HG03045 (cell line): Measurements from ENCODE around the gene TPD52L2.
"Not testable (repeated sequence)": the region's sequence is repeated elsewhere in the genome, so short reads cannot be mapped to it uniquely, and the experiment has no call there.

Experiments
- ATAC-seq: cut with Tn5 transposase; IDR thresholded peaks from one replicate; pipeline ENCODE4 v1.9.1; 2021; ENCODE audit warnings: mild to moderate bottlenecking, moderate library complexity; ENCODE audit not compliant: unreplicated experiment

Gene TPD52L2

GRCh38 chr20:63878899-63879663 lies 14.0 kb downstream of the TPD52L2 start:
- no peak for ATAC-seq

DNA sequence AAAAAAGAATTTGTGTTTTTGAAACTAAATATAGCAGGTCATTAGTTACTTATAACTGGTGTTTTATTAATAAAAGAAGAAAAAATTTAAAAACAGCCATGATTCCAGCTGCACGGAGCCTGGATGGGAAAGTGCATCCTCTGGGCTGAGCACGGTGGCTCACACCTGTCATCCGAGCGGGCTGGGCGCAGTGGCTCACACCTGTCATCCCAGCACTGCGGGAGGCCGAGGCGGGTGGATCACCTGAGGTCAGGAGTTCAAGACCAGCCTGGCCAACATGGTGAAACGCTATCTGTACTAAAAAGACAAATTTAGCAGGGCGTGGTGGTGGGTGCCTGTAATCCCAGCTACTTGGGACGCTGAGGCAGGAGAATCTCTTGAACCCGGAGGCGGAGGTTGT lies 15.8 kb downstream of the TPD52L2 start:
- not testable (repeated sequence) for ATAC-seq

- ATAC-seq = no peak
Observed at GRCh38 chr20:63881451-63882226, 16.6 kb downstream of the TPD52L2 start.

DNA sequence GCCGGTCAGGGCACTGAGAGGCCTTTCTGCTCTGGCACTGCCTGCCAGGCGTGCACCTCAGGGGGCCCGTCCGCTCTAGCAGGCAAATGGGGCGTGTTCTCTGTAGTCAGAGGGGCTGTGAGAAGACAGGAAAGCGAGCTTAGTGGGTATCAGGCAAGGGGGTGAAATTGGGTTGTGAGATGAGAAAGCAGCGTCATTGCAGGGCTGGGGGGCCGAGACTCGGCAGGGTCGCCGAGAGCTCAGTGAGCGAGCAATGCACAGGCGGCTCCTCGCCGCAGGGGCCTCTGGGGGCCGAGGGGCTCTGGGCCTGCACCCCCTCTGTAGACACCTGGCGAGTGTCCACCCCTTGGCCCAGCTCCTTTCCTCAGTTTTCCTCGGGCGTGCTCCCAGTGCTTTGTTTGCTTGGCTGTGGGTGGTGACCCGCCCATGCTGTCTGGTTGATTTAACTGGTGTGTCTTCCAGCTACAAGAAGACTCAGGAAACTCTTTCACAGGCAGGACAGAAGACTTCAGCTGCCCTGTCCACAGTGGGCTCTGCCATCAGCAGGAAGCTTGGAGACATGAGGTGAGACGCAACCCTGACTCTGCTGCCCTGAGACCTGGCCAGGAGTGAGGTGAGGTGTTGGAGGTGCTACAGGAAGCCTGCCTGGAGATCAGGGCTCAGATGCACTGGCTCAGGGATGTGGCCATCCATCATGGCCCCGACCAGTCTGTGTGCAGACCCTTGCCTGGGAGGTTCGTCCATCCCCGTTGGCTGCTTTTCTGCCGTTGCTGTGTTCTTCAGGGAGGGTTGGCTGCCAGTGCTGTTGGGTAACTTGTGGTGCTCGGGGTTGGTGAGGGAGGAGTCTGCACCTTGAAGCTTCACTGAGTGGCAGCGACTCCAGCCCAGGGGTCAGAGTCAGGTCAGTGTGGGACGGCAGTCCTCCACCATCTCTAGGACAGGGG lies 17.5 kb downstream of the TPD52L2 start:
- no peak for ATAC-seq

DNA sequence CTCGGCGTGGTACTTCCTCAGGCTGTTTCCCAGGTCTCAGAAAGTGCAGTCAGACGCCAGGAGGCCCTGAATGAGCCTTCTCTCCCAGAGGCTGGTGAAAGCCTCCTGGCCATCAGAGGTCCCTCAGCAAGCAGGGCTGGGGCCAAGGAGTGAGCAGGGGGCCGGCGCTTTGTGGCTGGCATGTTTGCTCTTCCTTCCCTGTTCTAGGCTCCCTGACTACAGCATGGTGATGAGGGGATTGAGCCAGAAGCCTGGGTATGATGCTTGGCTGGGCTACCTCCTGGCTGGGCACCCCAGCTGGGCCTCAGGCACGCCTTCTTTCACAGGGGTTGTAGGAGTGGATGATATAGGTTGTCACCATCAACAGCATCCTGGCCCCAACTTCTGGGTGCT lies 18.1 kb downstream of the TPD52L2 start:
- ATAC-seq = no peak

- no peak for ATAC-seq
Observed at GRCh38 chr20:63884506-63885263, 19.6 kb downstream of the TPD52L2 start.

GRCh38 chr20:63885264-63886053 lies 20.4 kb downstream of the TPD52L2 start:
- no peak for ATAC-seq

- no peak for ATAC-seq
Observed at GRCh38 chr20:63886054-63886419, 21.0 kb downstream of the TPD52L2 start.

DNA sequence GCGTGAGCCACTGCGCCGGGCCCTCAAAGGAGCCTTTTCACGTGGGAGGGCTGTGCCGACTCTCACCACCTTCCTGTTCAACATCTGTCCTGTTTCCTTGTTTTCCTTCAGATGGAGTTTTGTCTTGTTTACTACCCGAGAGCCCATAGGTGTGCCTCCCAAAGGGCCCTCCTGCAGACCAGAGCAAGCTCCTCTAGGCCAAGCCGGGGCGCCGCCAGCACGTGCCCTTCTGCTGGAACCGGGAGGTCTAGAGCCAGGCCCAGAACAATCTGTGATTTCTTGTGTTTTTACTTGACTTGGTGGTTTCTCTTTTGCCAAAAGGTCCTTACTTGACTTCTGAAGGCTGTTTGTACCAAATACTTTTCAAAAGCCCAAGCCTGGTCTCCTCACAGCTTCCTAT lies 21.9 kb downstream of the TPD52L2 start:
- no peak for ATAC-seq

GRCh38 chr20:63889241-63890200 lies 24.5 kb downstream of the TPD52L2 start:
- ATAC-seq = no peak

- ATAC-seq = no peak
Observed at GRCh38 chr20:63890201-63890576, 25.1 kb downstream of the TPD52L2 start.

GRCh38 chr20:63890616-63891015 lies 25.5 kb downstream of the TPD52L2 start:
- ATAC-seq = no peak

DNA sequence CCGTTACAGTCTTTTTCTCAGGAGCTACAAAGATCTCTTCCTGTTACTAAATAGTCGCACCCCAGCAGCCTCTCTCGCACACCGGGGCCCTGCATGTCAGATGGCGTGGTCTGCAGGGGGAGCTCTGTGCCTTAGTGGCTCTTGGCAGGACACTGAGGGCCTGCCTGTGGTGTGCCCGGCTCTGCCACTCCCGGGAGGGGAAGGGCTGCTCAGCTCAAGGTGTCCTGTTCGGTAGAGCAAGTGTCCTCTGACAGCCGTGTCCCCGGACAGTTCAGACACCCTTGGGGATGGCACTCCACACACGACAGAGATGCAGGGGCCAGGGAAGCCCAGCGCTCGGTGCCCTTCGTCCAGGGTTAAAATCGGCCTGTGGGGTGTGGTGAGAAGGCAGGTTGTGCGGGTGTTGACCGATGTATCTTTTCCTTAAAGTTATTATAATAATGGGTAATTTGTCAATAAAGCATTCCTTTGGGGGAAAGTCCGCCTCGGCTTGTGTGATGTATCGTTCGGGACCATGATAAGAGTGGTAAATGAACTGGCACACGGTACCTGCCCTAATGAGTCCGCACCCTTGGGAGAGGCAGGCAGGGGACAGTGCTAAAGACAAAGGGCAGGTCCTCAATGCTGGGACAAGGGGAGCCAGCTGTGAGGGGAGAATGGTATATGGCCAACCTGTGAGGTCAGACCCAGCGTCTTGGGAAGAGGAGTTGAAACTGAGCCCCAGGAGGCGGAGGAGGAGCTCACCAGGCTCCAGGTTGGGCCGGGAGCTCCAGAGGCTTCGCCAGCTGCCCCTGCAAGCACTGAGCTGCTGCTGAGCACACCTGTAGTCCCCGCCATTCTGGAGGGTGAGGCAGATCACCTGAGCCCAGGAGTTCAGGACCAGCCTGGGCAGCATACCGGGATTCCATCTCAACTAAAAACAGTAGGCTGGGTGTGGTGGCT lies 26.3 kb downstream of the TPD52L2 start:
- no peak for ATAC-seq

- no peak for ATAC-seq
Observed at GRCh38 chr20:63892402-63892801, 27.3 kb downstream of the TPD52L2 start.

GRCh38 chr20:63893999-63894357 lies 28.9 kb downstream of the TPD52L2 start:
- ATAC-seq = no peak

GRCh38 chr20:63894358-63895201 lies 29.5 kb downstream of the TPD52L2 start, which contains the start of gene DNAJC5:
DNAJC5 (plus strand) TSS chr20:63895126; CDS start chr20:63928346, 33,220 bp downstream.
- peak; percentile 84 for ATAC-seq
